MM.1S (cell line): ENCODE data around the gene BBS10.

ENCODE experiments used
- DNase-seq: peaks from one replicate; pipeline ENCODE4 v3.0.0-alpha.2; 2015
- H2AFZ ChIP-seq: fragments of 300-600 bp; sonication (generic); 2 replicates; pipeline ENCODE4 v1.6.0; 2016; ENCODE audit warnings: antibody characterized with exemption, low read length
- H3F3A ChIP-seq: fragments of 300-600 bp; sonication (generic); 2 replicates; pipeline ENCODE4 v1.6.1; 2016; ENCODE audit warnings: mild to moderate bottlenecking, antibody characterized with exemption, low read length, moderate library complexity, mixed read lengths; ENCODE audit not compliant: insufficient read depth
- H3K27ac ChIP-seq: fragments of 300-600 bp; sonication (generic); 2 replicates; pipeline ENCODE4 v1.5.1; 2016; ENCODE audit warnings: mild to moderate bottlenecking, low read length
- H3K27me3 ChIP-seq: fragments of 300-600 bp; sonication (generic); replicated peaks from 2 replicates; pipeline ENCODE4 v1.6.0; 2016; ENCODE audit warnings: low read length; ENCODE audit not compliant: insufficient read depth
- H3K36me3 ChIP-seq: fragments of 300-600 bp; sonication (generic); replicated peaks from 2 replicates; pipeline ENCODE4 v1.6.1; 2016; ENCODE audit warnings: mild to moderate bottlenecking, low read length, mixed read lengths; ENCODE audit not compliant: insufficient read depth
- H3K4me1 ChIP-seq: fragments of 300-600 bp; sonication (generic); 2 replicates; pipeline ENCODE4 v1.6.1; 2016; ENCODE audit warnings: low read length, mixed read lengths
- H3K4me2 ChIP-seq: fragments of 300-600 bp; sonication (generic); 2 replicates; pipeline ENCODE4 v1.6.0; 2016; ENCODE audit warnings: low read depth, low read length
- H3K4me3 ChIP-seq: fragments of 300-600 bp; sonication (generic); 2 replicates; pipeline ENCODE4 v1.5.1; 2016; ENCODE audit warnings: low read length, mixed read lengths
- H3K79me2 ChIP-seq: fragments of 300-600 bp; sonication (generic); 2 replicates; pipeline ENCODE4 v1.6.1; 2016; ENCODE audit warnings: mixed run types, low read length, mixed read lengths
- H3K9ac ChIP-seq: fragments of 300-600 bp; sonication (generic); 2 replicates; pipeline ENCODE4 v1.6.1; 2016; ENCODE audit warnings: low read length, mixed read lengths
- H3K9me2 ChIP-seq: fragments of 300-600 bp; sonication (generic); replicated peaks from 2 replicates; pipeline ENCODE4 v1.6.1; 2016; ENCODE audit warnings: mild to moderate bottlenecking, low read length, mixed read lengths; ENCODE audit not compliant: insufficient read depth
- H3K9me3 ChIP-seq: fragments of 300-600 bp; sonication (generic); replicated peaks from 2 replicates; pipeline ENCODE4 v1.6.1; 2016; ENCODE audit warnings: mild to moderate bottlenecking, low read length, mixed read lengths; ENCODE audit not compliant: insufficient read depth
- H4K20me1 ChIP-seq: fragments of 300-600 bp; sonication (generic); 2 replicates; pipeline ENCODE4 v1.6.1; 2016; ENCODE audit warnings: mild to moderate bottlenecking, low read length, moderate library complexity, mixed read lengths; ENCODE audit not compliant: insufficient read depth
- EZH2 ChIP-seq: fragments of 300-600 bp; sonication (generic); optimal IDR thresholded peaks from 2 replicates; pipeline ENCODE3; 2017; ENCODE audit warnings: low read depth, mild to moderate bottlenecking, antibody characterized with exemption, low read length, mixed read lengths
- EZH2phosphoT487 ChIP-seq: fragments of 300-600 bp; sonication (generic); IDR thresholded peaks from 2 replicates; pipeline ENCODE4 v1.6.1; 2018; ENCODE audit warnings: antibody characterized with exemption, low read length
- TF ChIP-seq, protein P1 (sequence below): fragments of 300-600 bp; sonication (generic); IDR thresholded peaks from 2 replicates; pipeline ENCODE4 v1.5.1; 2016; ENCODE audit warnings: antibody characterized with exemption, low read length, mixed read lengths

The BBS10 gene

DNA sequence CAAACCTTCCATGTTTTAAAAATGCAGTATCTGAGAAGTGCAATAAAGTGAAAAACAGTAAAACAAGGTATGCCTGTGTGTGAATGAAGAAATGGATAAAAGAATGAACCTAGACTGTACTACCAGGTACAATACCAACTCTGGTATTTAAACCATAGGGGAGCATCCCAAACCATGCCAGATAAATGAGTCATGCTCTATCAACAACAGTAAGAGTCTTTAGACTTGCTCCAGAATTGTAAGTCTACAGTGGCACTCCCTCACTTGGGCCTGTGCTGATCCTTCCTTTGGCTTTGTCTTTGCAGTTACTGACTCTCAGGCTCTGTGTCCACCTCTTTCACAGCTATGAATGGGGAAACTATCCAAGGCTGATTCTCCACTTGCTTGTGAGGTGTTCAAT lies 38.1 kb downstream of the BBS10 start:
- TF ChIP-seq, protein P1, sequence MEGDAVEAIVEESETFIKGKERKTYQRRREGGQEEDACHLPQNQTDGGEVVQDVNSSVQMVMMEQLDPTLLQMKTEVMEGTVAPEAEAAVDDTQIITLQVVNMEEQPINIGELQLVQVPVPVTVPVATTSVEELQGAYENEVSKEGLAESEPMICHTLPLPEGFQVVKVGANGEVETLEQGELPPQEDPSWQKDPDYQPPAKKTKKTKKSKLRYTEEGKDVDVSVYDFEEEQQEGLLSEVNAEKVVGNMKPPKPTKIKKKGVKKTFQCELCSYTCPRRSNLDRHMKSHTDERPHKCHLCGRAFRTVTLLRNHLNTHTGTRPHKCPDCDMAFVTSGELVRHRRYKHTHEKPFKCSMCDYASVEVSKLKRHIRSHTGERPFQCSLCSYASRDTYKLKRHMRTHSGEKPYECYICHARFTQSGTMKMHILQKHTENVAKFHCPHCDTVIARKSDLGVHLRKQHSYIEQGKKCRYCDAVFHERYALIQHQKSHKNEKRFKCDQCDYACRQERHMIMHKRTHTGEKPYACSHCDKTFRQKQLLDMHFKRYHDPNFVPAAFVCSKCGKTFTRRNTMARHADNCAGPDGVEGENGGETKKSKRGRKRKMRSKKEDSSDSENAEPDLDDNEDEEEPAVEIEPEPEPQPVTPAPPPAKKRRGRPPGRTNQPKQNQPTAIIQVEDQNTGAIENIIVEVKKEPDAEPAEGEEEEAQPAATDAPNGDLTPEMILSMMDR: no peak
- no peak for TF ChIP-seq EZH2phosphoT487
- no peak for TF ChIP-seq EZH2
- H3K27me3 ChIP-seq: no peaks in the 10 kb centered on the region
- no peaks in the 10 kb centered on the region for H3K9me2 ChIP-seq
- H3K4me2 ChIP-seq: no peak overlapping the region
- H3K9ac ChIP-seq: no peak overlapping the region
- DNase-seq: no peak
- no peaks in the 10 kb centered on the region for H4K20me1 ChIP-seq
- no peaks in the 10 kb centered on the region for H3K4me1 ChIP-seq
- no peaks in the 10 kb centered on the region for H3K36me3 ChIP-seq
- no peak overlapping the region for H3K27ac ChIP-seq
- no peaks in the 10 kb centered on the region for H3K9me3 ChIP-seq
- no peak overlapping the region for H3K4me3 ChIP-seq
- H2AFZ ChIP-seq: no peak overlapping the region
- H3K79me2 ChIP-seq: no peaks in the 10 kb centered on the region
- no peaks in the 10 kb centered on the region for H3F3A ChIP-seq

DNA sequence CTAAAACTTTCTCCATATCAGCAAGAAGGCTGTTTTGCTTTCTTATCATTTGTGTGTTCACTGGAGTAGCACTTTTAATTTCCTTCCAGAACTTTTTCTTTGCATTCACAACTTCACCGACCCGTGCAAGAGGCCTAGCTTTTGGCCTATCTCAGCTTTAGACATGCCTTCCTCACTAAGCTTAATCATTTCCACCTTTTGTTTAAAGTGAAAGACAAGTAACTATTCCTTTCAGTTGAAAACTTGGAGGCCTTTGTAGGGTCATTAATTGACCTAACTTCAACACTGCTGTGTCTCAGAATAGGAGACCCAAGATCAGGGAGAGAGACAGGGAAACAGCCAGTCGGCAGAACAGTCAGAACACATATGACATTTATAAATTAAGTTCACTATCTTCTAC lies 39.3 kb downstream of the BBS10 start:
- Histone ChIP-seq H3K36me3 (no peaks in the 10 kb centered on the region), H3F3A (no peaks in the 10 kb centered on the region), H3K4me1 (no peaks in the 10 kb centered on the region), H2AFZ (no peak overlapping the region), H3K9me3 (no peaks in the 10 kb centered on the region), H3K9me2 (no peaks in the 10 kb centered on the region), H3K4me3 (no peak overlapping the region), H3K79me2 (no peaks in the 10 kb centered on the region), H3K27me3 (no peaks in the 10 kb centered on the region), H3K4me2 (no peak overlapping the region), H4K20me1 (no peaks in the 10 kb centered on the region), H3K9ac (no peak overlapping the region), H3K27ac (no peak overlapping the region)
- no peak for DNase-seq
- no peak for TF ChIP-seq EZH2
- TF ChIP-seq, protein P1: no peak
- TF ChIP-seq EZH2phosphoT487: no peak

DNA sequence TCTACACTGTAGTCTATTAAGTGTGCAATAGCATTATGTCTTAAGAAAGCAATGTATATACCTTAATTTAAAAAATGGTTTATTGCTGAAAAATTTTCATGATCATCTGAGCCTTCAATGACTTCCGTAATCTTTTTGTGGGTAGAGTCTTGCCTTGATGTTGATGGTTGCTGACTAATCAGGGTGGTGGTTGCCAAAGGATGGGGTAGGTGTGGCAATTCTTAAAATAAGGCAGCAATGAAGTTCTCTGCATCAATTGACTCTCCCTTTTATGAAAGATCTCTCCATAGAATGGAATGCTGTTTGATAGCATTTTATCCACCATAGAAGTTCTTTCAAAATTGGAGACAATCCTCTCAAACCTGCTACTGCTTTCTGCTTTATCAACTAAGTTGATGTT lies 41.1 kb downstream of the BBS10 start:
- no peak for DNase-seq
- TF ChIP-seq, protein P1: no peak
- no peak for TF ChIP-seq EZH2
- no peaks in the 10 kb centered on the region for H4K20me1 ChIP-seq
- no peak overlapping the region for H3K9ac ChIP-seq
- no peak overlapping the region for H2AFZ ChIP-seq
- H3K4me1 ChIP-seq: no peaks in the 10 kb centered on the region
- no peaks in the 10 kb centered on the region for H3K79me2 ChIP-seq
- no peaks in the 10 kb centered on the region for H3K36me3 ChIP-seq
- H3K4me3 ChIP-seq: no peak overlapping the region
- H3K9me2 ChIP-seq: no peaks in the 10 kb centered on the region
- no peaks in the 10 kb centered on the region for H3K27me3 ChIP-seq
- no peak overlapping the region for H3K27ac ChIP-seq
- no peaks in the 10 kb centered on the region for H3K9me3 ChIP-seq
- H3K4me2 ChIP-seq: no peak overlapping the region
- H3F3A ChIP-seq: no peaks in the 10 kb centered on the region
